Osteoblast (primary cell): ENCODE measurements around the gene DAP. TPM values are rescaled to one million over a fixed set of nuclear protein-coding genes. Genes with fewer than 3 reads are reported as not detected.

ENCODE experiments used
- DNase-seq: peaks from one replicate; pipeline ENCODE4 v3.0.0; 2011; ENCODE audit warnings: low spot score, mixed read lengths; ENCODE audit not compliant: insufficient read length; ENCODE audit errors: missing footprints
- H2AFZ ChIP-seq: 2 replicates; pipeline ENCODE4 v1.6.0; 2011; ENCODE audit warnings: mild to moderate bottlenecking, low read length
- H3K27ac ChIP-seq: 2 replicates; pipeline ENCODE4 v1.5.1; 2011; ENCODE audit warnings: mild to moderate bottlenecking, low read depth, low read length, moderate library complexity
- H3K27me3 ChIP-seq: 2 replicates; pipeline ENCODE4 v1.6.0; 2012; ENCODE audit warnings: mild to moderate bottlenecking, control low read depth, inconsistent platforms, low read length, moderate library complexity; ENCODE audit not compliant: insufficient read depth
- H3K36me3 ChIP-seq: 2 replicates; pipeline ENCODE4 v1.5.1; 2011; ENCODE audit warnings: mild to moderate bottlenecking, low read length, control low read depth, moderate library complexity; ENCODE audit not compliant: insufficient read depth
- H3K4me1 ChIP-seq: 2 replicates; pipeline ENCODE4 v1.5.1; 2011; ENCODE audit warnings: mild to moderate bottlenecking, low read length, control low read depth, moderate library complexity; ENCODE audit not compliant: insufficient read depth
- H3K4me2 ChIP-seq: 2 replicates; pipeline ENCODE4 v1.6.0; 2011; ENCODE audit warnings: mild to moderate bottlenecking, low read length; ENCODE audit not compliant: insufficient read depth
- H3K4me3 ChIP-seq: fragments of 200-600 bp; sonication (generic); 3 replicates; pipeline ENCODE4 v1.5.1; 2012; ENCODE audit warnings: mild to moderate bottlenecking, low read length, inconsistent platforms; ENCODE audit not compliant: insufficient read depth
- H3K79me2 ChIP-seq: 2 replicates; pipeline ENCODE4 v1.6.0; 2012; ENCODE audit warnings: mild to moderate bottlenecking, low read length, control low read depth, inconsistent platforms; ENCODE audit not compliant: insufficient read depth
- H3K9me3 ChIP-seq: 2 replicates; pipeline ENCODE4 v1.5.1; 2011; ENCODE audit warnings: low read depth, low read length, control low read depth
- H4K20me1 ChIP-seq: 2 replicates; pipeline ENCODE4 v1.6.0; 2012; ENCODE audit warnings: mild to moderate bottlenecking, low read length, control low read depth; ENCODE audit not compliant: insufficient read depth
- CTCF ChIP-seq: IDR thresholded peaks from 2 replicates; pipeline ENCODE4 v1.5.1; 2011; ENCODE audit warnings: mild to moderate bottlenecking, low read depth, low read length, moderate library complexity; ENCODE audit errors: extremely low read depth
- total RNA-seq: library from RNA; depleted of rRNA; stranded (reverse); fragments of >200 nt; gene quantifications from 2 replicates; pipeline ENCODE4 v1.2.3, GENCODE V29; 2012

Gene DAP
- total RNA-seq, 1 donor, result 31.1 TPM

- Histone ChIP-seq H3K79me2 (peaks cover 13% of the 10 kb centered on the region), H4K20me1 (peaks cover 8% of the 10 kb centered on the region), H3K27ac (no peak overlapping the region), H2AFZ (no peak overlapping the region), H3K36me3 (peaks cover 22% of the 10 kb centered on the region), H3K27me3 (no peaks in the 10 kb centered on the region), H3K4me2 (no peak overlapping the region), H3K4me3 (no peak overlapping the region), H3K4me1 (peaks cover 5% of the 10 kb centered on the region), H3K9me3 (no peaks in the 10 kb centered on the region)
- TF ChIP-seq CTCF, result no peak
- no peak for DNase-seq
Measured at GRCh38 chr5:10684303-10685086, 76.5 kb downstream of the DAP start.

- Histone ChIP-seq H3K27me3 (no peaks in the 10 kb centered on the region), H3K79me2 (peaks cover 3% of the 10 kb centered on the region), H3K9me3 (no peaks in the 10 kb centered on the region), H3K4me1 (no peaks in the 10 kb centered on the region), H3K27ac (no peak overlapping the region), H3K4me3 (no peak overlapping the region), H2AFZ (no peak overlapping the region), H3K36me3 (peaks cover 31% of the 10 kb centered on the region), H4K20me1 (peaks cover 8% of the 10 kb centered on the region), H3K4me2 (no peak overlapping the region)
- no peak for DNase-seq
- TF ChIP-seq CTCF, result no peak
Measured at GRCh38 chr5:10682801-10683525, 78.1 kb downstream of the DAP start.

GRCh38 chr5:10681731-10682679 is 79.0 kb downstream of the DAP start:
- Histone ChIP-seq H3K36me3 (peaks cover 41% of the 10 kb centered on the region), H3K4me3 (no peak overlapping the region), H3K4me1 (no peaks in the 10 kb centered on the region), H3K9me3 (no peaks in the 10 kb centered on the region), H3K79me2 (peaks cover 3% of the 10 kb centered on the region), H3K27me3 (no peaks in the 10 kb centered on the region), H4K20me1 (peaks cover 8% of the 10 kb centered on the region), H2AFZ (no peak overlapping the region), H3K27ac (no peak overlapping the region), H3K4me2 (no peak overlapping the region)
- DNase-seq, result no peak
- TF ChIP-seq CTCF, result no peak
